ENCODE measurements around the gene ZGPAT. TPM values are rescaled to one million over a fixed set of nuclear protein-coding genes. Genes with fewer than 3 reads are reported as not detected.

ZGPAT gene
- total and polyA plus RNA-seq, 9 of the 15 experiments (the other 6 are each of a cell fraction or from before 2014, with no cell fraction given), result 0.14 to 26.6 (median 7.4) TPM

GRCh38 chr20:63697357-63697867 is 10.4 kb upstream of the ZGPAT start (continued):
- TF ChIP-seq, protein P1, sequence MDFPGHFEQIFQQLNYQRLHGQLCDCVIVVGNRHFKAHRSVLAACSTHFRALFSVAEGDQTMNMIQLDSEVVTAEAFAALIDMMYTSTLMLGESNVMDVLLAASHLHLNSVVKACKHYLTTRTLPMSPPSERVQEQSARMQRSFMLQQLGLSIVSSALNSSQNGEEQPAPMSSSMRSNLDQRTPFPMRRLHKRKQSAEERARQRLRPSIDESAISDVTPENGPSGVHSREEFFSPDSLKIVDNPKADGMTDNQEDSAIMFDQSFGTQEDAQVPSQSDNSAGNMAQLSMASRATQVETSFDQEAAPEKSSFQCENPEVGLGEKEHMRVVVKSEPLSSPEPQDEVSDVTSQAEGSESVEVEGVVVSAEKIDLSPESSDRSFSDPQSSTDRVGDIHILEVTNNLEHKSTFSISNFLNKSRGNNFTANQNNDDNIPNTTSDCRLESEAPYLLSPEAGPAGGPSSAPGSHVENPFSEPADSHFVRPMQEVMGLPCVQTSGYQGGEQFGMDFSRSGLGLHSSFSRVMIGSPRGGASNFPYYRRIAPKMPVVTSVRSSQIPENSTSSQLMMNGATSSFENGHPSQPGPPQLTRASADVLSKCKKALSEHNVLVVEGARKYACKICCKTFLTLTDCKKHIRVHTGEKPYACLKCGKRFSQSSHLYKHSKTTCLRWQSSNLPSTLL (IDR thresholded peaks at IDR 0.05), result no peak
- TF ChIP-seq TAL1 (IDR thresholded peaks at IDR 0.05) (no peak), PTBP1 (IDR thresholded peaks at IDR 0.05; ENCODE audit: low read depth, low read length) (0 out of 2 replicates have a peak, but pooled peaks have one; percentile 5), ZBTB11 (CRISPR knock-in tag; IDR thresholded peaks at IDR 0.05) (no peak), BMI1 (IDR thresholded peaks at IDR 0.05; ENCODE audit: low read length) (no peak), CHCHD3 (CRISPR knock-in tag; IDR thresholded peaks at IDR 0.05) (no peak), ZNF766 (CRISPR knock-in tag; conservative IDR thresholded peaks at IDR 0.05) (no peak), TSHZ1 (CRISPR knock-in tag; IDR thresholded peaks at IDR 0.05) (no peak), ZNF699 (CRISPR knock-in tag; IDR thresholded peaks at IDR 0.05; ENCODE audit: insufficient replicate concordance) (no peak), RBM22 (IDR thresholded peaks at IDR 0.05; ENCODE audit: low read depth, low read length, poor library complexity, severe bottlenecking) (peak; percentile 11), POLR2B (IDR thresholded peaks at IDR 0.05; ENCODE audit: low read depth, partially characterized antibody) (no peak), KLF13 (tag; IDR thresholded peaks at IDR 0.05; ENCODE audit: borderline replicate concordance, low read depth) (no peak)
- TF ChIP-seq, protein P2, sequence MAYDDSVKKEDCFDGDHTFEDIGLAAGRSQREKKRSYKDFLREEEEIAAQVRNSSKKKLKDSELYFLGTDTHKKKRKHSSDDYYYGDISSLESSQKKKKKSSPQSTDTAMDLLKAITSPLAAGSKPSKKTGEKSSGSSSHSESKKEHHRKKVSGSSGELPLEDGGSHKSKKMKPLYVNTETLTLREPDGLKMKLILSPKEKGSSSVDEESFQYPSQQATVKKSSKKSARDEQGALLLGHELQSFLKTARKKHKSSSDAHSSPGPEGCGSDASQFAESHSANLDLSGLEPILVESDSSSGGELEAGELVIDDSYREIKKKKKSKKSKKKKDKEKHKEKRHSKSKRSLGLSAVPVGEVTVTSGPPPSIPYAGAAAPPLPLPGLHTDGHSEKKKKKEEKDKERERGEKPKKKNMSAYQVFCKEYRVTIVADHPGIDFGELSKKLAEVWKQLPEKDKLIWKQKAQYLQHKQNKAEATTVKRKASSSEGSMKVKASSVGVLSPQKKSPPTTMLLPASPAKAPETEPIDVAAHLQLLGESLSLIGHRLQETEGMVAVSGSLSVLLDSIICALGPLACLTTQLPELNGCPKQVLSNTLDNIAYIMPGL (CRISPR knock-in tag; IDR thresholded peaks at IDR 0.05), result no peak
- TF ChIP-seq, protein P3, sequence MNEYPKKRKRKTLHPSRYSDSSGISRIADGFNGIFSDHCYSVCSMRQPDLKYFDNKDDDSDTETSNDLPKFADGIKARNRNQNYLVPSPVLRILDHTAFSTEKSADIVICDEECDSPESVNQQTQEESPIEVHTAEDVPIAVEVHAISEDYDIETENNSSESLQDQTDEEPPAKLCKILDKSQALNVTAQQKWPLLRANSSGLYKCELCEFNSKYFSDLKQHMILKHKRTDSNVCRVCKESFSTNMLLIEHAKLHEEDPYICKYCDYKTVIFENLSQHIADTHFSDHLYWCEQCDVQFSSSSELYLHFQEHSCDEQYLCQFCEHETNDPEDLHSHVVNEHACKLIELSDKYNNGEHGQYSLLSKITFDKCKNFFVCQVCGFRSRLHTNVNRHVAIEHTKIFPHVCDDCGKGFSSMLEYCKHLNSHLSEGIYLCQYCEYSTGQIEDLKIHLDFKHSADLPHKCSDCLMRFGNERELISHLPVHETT (CRISPR knock-in tag; conservative IDR thresholded peaks at IDR 0.05 in 1 of 2, IDR thresholded peaks at IDR 0.05 in 1 of 2), result no peak
